Activated CD4-positive, CD25-positive, alpha-beta regulatory T cell treated with anti-CD3 and anti-CD28 coated beads, Interleukin-2, amount 50 U/mL, for 16 hours (primary cell): ENCODE results near the gene TMOD1.

ENCODE experiments used
- DNase-seq: peaks from one replicate; pipeline ENCODE4 v3.0.0-alpha.2; 2020; ENCODE audit warnings: low read depth, low spot score

Gene TMOD1

DNA sequence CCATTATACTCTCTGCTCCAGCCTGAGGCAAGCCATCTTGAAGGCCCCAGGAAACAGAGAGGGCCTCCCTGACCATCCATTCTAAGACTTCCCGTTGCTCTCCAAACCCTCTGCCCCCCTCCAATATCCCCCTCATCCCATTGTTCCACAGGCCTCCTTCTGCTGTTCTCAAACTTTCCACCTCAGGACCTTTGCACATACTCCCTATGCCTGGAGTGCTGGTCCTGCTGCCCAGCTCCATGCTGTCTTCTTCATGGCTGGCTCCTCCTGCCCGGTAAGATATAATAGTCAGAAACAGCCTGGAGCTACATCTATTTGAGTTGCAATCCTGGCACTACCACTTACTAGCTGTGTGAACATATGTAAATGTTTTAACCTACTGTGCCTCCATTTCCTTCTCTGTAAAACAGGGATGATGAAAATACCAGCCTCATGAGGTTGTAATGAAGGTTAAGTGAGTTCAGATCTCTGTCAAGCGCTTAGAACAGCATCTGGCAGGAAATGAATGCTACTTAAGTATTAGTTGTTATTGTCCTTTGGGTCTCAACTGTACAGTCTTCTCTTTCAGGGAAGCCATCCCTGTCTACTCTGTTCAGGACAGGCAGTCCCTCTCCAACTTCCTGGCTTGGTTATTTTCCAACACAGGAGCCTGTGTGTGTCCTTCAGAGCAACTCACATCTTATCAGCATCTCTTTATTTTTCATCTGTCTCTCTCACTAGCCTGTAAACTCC lies 45.8 kb downstream of the TMOD1 start:
- no peak for DNase-seq

DNA sequence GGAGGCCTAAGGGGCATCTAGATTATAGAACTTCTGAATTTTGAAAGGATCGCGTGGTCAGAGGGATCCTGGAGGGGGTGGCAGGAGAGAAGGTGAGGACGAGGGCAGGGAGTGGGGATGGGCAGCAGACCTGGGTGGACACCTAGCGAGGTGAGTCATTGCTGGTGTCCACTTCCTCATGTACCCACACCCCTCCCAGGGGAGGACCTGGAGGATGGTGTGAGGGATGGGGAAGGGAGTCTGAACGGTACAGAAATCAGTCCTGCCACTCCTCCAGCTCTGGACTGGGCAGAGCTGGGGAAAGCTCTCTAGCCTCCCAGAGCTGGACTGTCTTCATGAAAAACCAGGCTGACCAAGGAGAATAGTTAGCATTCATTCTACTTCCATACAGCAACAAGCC lies 46.9 kb downstream of the TMOD1 start:
- no peak for DNase-seq

DNA sequence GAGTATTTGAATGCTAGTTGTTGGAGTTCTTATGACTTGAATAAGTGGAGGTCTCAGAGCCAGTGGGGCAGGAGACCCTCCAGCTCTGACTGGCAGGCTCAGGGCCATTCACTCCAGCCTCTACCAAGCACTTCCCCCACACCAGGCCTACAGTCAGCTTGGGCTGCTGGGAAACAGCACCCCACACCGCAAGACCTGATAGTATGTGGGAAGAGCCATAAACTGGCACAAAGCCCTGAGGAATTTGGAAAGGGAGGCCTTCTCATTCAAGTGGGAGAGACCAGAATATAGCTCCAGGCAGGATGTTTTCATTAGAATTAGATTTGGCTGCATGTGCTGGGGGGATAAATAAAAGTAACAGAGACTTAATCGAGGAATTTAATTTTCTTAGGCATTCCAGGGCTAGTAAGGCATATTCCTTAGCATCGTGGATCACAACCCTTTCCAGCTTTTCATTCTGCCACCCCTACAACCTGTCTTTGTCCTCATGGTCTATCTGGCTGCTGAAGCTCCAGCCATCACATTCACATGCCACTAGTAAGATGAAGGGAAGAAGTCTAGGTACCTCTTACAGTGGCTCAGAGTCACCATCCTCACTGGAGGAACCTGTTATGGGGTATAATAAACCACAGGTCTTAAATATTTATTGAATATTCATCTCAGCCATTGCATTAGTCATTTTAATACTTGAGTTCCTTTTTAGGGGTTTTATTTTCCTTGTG lies 47.5 kb downstream of the TMOD1 start:
- DNase-seq = no peak

DNA sequence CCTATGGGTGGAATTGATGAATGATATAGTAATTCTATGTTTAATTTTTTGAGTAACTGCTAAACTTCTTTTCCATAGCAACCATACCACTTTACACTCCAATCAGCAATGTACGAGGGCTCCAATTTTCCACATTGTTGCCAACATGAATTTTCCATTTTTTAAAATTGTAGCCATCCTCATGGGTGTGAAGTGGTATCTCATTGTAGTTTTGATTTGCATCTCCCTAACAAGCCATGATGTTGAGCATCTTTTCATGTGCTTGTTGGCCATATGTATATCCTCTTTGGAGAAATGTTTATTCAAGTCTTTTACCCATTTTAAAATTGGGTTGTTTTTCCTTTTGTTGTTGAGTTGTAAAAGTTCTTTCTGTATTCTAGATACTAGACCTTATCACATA lies 48.9 kb downstream of the TMOD1 start:
- no peak for DNase-seq

DNA sequence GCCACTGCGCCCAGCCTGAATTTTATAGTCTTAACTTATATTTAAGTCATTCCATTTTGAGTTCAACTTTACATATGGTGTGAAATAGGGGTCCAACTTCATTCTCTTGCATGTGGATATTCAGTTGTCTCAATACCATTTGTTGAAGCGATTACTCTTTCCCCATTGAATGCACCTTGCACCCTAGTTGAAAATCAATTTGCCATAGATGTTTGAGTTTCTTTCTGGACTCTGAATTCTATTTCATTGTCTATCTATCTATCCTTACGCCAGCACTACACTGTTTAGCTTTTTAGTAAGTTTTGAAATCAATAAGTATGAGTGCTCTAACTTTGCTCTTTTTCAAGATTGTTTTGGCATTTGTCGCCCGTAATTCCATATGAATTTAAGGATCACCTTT lies 49.8 kb downstream of the TMOD1 start:
- no peak for DNase-seq

DNA sequence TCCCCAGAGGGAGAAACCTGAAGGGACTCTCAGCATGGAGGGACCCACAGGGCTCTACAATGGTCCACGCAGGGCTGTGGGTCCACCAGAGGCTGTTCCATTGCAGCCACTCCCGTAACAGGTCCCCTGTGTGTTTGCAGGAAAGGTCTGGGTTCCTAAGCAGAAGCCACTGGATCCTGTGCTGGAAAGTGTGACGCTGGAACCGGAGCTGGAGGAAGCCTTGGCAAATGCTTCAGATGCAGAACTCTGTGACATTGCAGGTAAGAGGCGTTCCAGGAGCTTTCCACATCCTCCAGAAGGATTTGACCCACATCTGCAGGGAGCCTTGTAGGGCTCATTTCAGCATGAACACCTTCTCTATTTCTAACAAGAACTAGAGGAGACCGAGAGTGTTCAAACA lies 51.7 kb downstream of the TMOD1 start:
- no peak for DNase-seq

DNA sequence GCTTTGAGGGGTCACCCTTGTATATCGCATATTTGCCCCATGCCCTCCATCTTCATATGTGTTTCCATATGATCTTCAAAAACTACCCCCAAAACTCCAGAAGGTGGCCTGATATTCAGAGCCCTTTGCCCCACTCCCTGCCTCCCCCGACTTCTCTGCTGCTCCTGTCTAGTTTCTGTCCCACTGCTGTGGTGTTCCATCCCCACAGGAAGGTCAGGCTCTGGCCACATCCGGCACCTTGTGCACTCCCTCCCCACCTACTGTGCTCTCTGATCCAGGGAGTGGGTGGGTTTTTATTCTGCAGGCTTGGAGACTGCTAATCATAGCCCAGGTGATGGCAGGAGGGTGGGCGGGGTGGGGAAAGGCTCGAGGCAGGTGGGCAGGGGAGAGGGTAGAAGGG lies 52.4 kb downstream of the TMOD1 start:
- no peak for DNase-seq

DNA sequence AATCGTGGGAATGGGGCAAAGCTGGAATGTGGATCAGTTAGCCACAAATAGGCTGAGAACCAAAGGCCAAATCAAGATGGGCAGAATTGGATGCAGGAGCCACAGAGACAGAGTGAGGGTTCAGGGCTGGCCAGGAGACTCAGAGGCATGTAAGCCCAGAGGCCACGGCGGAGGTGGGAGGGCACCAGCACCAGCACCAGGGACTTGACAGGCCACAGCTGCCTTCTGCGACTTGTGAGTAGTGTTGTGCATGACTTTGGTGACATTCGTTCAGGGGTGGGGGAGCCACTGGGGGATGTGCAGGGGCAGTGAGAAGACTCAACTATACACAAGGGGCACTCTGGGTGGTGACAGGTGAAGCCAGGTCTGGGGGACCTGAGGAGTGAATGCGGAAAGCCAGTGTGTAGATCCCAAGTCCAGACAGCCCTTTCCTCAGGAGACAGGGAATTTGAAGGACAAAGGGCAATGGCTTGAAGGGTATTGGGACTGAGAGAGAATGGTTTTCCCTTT lies 53.2 kb downstream of the TMOD1 start:
- no peak for DNase-seq

DNA sequence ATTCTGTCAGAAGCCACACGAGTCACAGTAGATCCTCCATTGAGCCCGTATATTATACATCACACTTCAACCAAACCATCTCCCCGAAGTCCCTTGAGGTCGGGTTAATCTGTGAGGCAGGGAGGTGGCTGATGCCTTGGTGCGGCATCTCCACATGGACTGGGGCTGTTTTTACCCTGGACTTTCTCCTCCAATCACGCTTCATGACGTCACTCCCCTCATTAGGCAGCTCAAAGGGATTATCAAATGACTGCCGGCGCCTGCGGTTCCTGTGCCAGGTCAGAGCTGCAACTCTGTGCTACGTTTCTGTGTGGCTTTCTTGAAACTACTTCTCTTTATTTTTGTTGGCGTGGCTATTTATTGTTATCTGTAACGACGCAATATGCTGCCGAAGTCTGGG lies 53.7 kb downstream of the TMOD1 start:
- no peak for DNase-seq

DNA sequence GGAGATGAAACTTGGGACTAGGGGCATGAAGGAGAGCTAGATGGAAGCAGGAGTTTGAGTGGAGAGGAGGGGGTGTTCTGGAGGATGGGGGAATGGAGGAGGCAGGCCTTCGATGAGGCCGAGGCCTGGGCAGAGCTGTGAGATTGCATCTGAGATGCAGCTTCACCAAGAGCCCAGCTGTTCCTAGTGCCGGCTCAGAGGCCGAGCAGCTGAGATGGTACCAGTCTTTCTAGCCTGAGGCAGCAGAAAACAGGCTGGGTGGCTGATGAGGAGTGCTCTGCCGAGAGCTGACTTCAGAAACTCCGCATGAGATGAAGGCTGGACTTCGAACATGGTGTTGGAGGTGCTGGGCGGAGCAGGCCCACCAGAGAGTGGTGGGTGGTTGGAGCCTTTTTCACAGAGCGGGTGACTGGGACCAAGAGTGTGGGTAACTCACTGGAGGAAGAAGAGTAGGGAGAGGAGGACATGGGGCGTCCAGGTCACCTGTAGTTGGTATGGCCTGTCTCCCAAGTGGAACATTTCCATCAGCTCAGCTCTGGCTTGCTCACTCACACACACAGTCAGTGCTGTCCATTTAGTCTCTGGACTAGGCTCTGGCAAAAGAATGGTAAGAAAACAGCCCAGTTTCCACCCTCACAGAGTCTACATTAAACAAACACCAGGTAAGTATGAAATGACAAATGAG lies 54.7 kb downstream of the TMOD1 start:
- DNase-seq = no peak

DNA sequence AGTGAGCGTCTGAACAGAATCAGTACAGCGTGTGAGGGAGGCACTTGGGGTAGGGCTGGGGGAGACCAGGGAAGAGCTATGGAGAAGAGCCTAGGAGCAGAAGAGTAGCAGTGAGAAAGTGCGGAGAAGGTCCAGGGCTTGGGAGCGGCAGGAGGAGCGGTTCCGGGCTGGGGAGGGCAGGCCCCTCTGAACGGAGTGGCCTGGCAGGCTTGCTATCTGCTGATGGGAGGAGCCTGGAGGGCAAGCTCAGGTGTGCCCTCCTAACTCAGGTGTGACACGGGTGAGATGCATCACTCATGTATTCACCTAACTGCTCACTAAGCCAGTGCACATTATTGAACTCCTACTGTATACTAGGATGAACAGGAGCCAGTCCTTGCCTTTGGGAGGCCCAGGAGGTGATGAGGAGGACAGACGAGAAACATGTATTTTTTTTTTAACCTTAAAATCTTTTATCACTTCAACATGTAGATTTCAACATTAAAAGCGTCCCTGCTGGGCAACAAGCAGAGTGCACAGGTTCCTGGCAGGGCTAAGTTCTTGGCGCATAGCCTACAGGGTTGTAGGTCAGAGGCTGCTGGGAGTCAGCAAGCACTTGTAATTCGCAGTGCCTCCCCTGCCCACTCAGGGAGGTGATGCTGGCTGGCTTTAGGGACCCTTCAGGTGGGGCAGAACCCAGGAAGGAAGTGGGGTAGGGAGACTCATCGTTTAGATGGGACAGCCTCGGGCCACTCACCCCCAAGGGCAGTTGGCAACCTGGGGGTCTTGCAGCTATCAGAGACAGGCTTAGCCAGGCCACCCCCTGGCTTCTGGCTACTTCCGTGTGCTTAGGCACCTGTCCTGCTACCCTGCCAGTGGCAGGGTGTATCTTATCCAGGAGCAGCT lies 55.5 kb downstream of the TMOD1 start:
- no peak for DNase-seq

DNA sequence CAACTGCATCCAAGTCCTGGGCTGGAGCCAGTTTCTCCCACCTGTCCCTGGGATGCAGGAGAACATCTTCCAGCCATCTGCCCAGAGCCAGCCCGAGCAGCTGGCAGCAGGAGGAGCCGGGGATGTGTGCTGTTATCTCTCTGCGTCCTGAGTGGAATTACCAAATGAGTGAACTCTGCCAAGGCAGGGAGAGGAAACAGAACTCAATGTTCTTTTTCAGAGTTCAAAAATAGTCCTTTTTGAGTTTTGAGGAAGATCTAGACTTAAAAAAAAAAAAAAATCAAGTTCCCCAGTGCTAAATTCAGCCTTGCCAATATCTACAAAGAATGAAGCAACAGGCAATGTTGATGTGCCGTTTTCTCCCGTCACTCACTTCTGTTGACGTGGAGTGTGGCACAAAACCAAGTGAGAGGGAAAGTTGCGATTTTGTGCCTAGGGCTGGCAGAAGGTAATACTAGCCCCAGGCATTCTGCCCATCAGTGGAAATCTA lies 56.2 kb downstream of the TMOD1 start:
- DNase-seq = no peak

DNA sequence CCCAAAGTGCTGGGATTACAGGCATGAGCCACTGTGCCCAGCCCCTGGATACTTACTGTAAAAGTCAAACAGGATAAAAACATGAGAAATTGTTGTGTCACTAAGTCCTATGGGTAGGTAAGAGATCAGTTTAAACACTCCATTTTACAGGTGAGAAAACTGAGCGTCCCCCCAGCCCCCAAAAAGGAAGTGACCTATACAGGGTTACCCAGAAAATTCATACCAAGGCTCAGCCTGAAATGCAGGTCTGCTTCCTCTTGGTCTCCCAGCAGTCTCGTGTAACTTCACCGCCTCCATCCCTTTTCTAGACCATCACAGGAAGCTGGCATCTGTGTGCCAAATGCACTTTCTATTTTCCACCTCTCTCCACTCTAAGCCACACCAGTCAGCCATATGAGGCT lies 57.2 kb downstream of the TMOD1 start:
- no peak for DNase-seq

DNA sequence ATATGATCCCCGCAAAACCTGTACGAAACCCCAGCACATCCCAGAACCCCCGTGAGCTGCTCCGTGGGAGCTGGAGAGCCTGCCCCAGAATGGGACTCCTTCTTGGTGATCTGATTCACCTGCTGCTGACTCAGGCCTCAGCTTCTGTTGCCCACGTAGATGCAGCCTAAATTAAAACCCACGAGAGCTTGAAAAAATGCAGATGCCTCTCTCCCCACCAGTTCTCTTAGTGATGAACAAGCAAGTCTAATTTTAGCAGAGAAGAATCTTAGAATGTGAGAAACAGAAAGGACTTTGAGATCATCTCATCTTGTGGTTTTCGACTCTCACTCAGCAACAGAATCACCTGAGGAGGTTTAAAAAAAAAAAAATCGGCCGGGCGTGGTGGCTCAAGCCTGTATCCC lies 57.6 kb downstream of the TMOD1 start:
- no peak for DNase-seq

DNA sequence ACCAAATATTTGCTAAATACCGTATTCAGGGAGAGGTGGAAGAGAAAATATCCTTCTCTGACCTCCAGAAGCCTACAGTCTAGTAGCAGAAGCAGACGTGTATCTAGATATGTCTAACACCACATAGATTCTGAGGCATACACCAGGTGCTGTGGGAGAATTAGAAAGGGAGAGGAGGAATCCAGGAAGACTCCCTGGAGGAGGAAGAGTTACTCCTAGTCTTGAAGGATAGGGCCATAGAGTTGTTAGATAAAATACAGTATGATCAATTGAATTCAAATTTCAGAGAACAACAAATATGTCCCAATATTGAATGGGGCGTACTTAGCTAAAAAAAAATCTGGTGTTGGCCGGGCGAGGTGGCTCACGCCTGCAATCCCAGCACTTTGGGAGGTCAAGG lies 58.7 kb downstream of the TMOD1 start:
- DNase-seq = no peak

DNA sequence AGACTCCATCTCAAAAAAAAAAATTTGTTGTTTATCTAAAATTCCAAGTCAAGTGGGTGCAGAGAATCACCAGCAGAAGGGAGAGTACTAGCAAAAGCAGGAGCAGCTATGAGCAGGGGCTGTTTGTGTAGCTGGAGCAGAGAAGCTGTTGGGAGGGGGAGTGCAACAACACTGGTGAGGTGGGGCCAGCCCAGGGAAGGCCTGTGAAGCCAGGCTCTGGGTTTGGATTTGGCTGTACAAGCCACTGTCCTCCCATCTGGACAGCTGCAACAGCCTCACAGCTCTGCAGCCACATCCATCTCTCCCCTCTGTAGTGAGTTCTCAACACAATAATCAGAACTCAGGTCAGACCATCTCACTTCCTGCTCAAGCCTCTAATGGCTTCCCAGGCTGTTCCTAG lies 59.4 kb downstream of the TMOD1 start:
- no peak for DNase-seq

DNA sequence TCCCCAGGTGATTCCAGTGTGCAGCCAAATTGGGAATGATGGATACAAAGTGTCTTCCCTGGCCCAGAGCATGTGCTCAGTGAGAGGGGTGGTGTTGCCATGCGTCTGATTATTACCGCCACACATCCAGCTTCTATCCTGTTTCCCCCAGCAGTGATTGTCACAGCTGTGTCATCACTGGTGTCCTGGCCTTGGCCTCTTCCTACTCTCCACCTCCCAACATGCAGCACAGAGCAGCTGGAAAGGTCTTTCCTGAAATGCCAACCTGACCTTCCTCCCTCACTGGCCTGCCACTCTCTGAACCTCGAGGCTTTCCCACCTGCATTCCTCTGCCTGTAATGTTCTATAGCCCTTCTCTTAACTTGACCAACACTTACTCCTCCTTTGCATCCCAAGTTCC lies 60.0 kb downstream of the TMOD1 start:
- no peak for DNase-seq

DNA sequence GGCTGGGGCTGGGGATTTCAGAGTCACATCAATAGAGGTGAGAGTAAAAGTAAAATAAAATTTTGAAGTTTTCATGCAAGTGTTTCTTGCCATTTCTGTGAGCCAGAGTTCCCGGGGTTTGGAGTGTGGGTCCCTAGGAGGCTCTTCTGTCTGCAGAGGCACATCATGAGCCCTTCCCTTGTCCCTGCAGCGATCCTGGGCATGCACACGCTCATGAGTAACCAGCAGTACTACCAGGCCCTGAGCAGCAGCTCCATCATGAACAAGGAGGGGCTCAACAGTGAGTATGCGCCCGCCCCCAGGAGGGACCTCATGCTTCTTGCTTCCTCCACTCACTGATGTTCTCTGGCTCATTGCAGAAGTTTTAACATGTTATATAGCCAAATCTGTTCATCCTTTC lies 61.1 kb downstream of the TMOD1 start:
- no peak for DNase-seq

DNA sequence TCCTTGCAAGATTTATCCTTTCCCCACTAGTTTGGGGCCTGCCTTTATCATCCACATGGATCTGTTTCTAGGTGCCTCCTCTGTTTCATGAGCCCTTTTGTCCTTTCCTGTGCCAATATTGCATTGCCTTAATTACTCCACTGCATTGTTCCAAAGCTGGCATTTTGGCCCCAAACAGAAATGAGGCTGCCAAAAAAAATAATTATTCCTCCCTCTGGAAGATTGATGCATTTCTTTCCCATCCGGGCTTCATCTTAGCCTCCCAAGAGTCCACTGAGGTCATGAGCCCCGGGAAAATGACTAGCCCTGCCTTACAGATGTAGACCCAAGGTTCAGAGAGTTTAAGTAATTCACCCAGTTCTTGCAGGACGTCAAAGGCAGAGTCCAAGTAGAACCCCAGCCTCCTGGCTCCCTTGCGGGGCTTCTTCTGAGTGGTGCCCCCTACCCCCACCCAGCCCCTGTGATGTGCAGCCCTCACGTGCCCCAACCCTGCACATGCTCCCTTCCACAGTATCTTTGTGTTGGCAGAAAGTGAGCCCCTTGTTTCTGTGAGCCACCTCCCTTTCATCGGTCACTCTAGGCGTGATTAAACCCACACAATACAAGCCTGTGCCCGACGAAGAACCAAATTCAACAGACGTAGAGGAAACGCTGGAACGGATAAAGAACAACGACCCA lies 62.1 kb downstream of the TMOD1 start:
- no peak for DNase-seq

DNA sequence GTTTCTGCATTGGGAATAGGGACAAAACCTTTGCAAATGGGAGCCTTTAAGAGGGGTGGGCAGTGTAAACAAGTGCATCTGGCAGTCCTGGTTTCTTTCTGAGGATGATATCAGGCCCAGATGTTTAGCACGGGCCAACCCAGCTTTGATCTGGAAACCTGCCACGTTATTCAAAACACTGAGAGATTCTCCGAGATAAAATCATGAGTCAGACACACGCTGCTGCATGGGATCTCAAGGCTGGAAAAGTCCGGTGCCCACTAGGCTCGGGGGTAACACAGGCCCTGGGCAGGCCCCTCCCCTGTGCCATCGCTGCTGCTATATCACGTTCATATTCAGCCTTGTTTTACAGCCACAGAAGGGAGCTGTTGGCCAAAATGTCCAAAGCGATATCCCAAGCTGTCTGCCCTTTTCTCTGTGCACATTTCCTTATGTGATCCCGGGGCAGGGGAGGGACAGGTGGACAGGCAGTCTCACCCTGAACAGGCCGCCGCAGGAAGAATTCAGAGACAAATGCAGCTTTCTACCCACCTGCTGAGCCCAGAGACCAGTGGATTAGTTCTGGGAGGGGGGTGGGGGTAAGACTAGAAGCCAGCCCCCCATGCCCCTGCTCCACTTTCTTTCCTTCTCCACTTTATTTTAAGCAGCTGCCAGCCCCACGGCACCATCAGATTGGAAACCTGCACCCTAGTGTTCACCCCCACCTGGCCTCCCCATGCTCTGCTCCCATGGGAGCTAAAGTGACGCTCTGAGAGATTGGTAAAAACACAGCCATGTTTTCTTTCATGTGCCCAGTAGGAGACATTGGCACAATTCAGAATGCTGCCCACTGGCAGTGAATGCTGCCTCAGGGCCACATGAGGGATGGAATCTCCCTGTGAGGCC lies 63.1 kb downstream of the TMOD1 start:
- DNase-seq = no peak
